GM20431 (cell line): ENCODE data around the gene APOBEC3G.
"Not testable (repeated sequence)": the region's sequence is repeated elsewhere in the genome, so short reads cannot be mapped to it uniquely, and the experiment has no call there.

ENCODE experiments used
- in situ Hi-C: fragments of 300-500 bp; cut with MseI, MboI; formaldehyde crosslinking; loops from one replicate; pipeline ENCODE4 v1.15.0; 2020; ENCODE audit warnings: low sequenced_read_pairs; ENCODE audit not compliant: unreplicated experiment

The APOBEC3G gene

DNA sequence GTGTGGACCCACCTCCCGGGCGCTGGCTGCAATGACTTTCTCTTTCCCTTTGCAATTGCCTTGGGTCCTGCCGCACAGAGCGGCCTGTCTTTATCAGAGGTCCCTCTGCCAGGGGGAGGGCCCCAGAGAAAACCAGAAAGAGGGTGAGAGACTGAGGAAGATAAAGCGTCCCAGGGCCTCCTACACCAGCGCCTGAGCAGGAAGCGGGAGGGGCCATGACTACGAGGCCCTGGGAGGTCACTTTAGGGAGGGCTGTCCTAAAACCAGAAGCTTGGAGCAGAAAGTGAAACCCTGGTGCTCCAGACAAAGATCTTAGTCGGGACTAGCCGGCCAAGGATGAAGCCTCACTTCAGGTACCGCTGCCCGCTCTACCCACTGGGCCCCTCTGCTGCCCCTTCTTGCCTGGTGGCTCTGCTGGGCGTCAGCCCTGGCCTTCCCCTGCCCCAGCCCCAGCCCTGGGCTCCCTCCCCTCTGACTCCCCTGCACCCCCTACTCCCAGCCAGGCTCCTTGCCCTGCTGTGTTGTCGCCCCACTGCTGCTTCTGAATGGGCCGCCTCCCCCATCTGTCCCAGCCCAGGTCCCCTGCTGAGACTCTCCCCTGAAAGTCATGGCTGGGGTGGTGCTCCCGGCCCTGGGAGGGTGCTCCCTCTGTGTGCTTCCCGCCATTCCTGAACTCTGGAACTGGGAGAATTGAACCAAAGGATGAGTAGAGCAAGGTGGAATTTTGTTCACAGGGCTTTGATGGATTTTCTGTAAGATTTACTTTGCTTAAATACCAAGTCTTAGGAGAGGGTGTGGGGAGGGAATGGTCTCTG, at the start of gene APOBEC3G:
APOBEC3G (plus strand) TSS at position 250 of the 815 bp plus-strand sequence; CDS start at position 337, 87 bp downstream.
- in situ Hi-C loops = not testable (repeated sequence)

DNA sequence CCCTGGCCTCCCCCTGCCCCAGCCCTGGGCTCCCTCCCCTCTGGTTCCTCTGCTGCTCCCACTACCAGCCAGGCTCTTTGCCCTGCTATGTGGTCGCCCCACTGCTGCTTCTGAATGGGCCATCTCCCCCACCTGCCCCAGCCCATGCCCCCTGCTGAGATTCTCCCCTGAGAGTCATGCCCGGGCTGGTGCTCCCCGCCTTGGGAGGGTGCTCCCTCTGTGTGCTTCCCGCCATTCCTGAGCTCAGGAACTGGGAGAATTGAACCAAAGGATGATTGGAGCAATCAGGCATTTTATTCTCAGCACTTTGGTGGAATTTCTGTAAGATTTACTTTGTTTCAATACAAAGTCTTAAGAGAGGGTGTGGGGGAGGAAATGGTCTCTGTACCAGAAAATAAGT, 49.4 kb upstream of the APOBEC3G start:
- in situ Hi-C loops = no loop called here

DNA sequence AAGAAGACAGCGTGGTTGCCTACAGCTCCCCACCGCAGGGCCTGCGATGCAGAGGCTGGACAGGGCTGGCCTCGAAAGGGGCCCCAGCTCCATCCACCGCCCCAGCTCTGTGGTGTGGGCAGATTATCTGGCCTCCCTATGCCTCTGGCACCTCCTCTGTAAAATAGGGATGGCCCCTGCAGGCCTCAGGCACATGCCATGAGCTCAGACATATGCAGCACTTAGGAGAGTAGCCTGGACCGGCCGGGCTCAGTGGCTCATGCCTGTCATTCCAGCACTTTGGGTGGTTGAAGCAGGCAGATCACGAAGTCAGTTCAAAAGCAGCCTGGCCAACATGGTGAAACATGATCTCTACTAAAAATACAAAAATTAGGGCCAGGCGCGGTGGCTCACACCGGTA, 48.8 kb upstream of the APOBEC3G start:
- in situ Hi-C loops = no loop called here

DNA sequence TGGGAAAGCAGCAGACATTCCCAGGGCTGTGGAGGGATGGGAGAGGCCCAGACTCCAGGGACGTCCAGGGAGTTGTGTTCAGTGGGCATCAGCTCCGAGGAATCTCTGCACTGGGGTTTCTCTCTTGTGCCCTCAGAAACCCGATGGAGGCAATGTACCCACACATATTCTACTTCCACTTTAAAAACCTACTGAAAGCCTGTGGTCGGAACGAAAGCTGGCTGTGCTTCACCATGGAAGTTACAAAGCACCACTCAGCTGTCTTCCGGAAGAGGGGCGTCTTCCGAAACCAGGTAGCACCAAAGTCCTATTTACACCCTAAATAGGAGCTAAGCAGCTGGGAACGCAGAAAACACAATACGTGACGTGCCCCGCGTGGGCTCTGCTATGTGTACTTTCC, 47.8 kb upstream of the APOBEC3G start:
- in situ Hi-C loops = no loop called here

DNA sequence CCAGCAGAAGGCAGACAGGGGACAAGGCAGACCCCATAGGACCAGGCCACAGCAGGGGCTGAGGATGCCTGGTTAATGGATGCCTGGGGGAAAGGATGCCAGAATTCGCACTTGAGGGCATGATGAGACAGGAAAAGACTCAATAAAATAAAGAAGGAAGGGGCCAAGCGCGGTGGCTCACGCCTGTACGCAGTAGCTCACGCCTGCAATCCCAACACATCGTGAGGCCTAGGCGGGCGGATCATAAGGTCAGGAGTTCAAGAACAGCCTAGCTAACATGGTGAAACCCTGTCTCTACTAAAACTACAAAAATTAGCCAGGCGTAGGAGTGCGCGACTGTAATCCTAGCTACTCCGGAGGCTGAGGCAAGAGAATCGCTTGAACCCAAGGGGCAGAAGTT, 46.4 kb upstream of the APOBEC3G start:
- in situ Hi-C loops = no loop called here

DNA sequence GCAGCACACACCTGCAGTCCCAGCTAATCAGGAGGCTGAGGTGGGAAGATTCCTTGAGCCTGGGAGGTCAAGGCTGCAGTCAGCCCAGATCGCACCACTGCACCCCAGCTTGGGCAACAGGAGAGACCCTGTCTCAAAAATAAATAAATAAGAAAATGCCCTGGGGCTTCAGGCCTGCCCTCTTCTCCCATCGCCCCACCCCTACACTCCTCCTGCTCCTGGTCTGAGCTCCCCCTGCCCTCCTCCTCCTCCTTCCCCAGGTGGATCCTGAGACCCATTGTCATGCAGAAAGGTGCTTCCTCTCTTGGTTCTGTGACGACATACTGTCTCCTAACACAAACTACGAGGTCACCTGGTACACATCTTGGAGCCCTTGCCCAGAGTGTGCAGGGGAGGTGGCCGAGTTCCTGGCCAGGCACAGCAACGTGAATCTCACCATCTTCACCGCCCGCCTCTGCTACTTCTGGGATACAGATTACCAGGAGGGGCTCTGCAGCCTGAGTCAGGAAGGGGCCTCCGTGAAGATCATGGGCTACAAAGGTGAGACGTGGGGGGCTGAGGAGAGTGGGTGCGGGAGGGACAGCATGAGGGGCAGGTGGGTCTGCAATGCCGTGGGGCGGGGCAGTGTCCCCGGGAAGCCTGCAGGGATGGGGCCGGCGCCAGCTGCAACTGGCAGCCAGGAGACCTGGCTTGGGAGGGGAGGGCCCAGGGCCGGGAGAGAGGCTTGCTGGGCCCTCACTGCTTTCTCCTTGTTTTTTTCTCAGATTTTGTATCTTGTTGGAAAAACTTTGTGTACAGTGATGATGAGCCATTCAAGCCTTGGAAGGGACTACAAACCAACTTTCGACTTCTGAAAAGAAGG, 45.4 kb upstream of the APOBEC3G start:
- in situ Hi-C loops = not testable (repeated sequence)

DNA sequence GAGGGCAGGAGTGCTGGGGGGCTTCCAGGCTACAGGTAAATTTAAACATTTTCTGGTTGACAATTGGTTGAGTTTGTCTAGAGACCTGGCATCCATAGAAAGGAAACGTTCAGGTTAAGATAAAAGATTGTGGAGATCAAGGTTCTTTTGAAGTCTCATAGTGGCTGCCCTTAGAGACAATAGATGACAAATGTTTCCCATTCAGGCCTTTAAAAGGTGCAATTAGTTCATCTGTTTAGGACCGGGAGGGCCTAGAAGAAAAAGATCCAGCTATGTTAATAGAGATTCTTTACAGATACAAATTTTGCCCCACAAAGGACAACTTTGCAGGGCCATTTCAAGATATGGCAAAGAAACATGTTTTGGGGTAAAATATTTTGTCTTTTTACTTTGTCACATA, 40.0 kb upstream of the APOBEC3G start:
- in situ Hi-C loops = not testable (repeated sequence)

DNA sequence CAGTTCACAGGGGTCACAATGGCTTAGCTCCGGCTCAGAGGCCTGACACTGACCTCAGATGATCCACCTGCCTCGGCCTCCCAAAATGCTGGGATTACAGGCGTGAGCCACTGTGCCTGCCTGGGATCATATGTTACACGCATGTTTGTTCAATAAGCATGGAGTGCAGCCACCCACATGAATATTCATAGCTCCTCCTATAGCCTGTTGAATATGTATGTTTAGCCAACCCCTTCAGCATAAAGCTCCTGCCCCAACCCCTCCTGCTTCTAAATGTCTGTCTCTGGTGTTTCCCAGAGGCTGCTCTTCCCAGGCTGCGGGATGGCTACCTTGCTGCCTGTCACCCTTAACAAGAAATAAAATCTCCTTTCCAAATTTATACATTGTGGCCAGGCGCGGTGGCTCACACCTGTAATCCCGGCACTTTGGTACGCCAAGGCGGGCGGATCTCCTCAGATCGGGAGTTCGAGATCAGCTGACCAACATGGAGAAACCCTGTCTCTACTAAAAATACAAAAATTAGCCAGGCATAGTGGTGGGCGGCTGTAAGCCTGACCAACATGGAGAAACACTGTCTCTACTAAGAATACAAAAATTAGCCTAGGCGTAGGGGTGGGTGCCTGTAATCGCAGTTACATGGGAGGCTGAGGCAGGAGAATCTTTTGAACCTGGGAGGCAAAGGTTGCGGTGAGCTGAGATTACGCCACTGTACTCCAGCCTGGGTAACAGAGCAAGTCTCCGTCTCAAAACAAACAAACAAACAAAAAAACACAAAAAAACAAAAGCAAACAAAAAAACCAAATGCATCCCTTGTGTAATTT, 37.6 kb upstream of the APOBEC3G start:
- in situ Hi-C loops = no loop called here

DNA sequence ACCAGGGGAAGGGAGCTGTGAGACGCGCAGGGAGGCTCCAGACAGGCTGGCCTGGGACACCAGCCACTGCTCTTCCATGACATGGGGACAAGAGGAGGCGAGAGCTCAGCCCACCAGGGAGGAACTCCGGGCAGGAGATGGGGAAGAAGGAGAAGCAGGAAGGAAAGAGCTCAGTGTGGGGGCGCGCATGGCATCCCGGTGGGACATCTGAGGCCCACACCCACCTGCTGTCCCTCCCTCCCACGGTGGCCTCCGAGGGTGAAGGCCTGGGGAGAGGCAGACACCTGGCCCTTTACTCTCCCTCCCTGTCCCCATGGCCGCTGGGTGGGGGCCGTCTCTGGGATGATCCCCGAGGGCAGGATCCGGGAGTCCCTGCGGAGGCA, 36.9 kb upstream of the APOBEC3G start:
- in situ Hi-C loops = not testable (repeated sequence)

DNA sequence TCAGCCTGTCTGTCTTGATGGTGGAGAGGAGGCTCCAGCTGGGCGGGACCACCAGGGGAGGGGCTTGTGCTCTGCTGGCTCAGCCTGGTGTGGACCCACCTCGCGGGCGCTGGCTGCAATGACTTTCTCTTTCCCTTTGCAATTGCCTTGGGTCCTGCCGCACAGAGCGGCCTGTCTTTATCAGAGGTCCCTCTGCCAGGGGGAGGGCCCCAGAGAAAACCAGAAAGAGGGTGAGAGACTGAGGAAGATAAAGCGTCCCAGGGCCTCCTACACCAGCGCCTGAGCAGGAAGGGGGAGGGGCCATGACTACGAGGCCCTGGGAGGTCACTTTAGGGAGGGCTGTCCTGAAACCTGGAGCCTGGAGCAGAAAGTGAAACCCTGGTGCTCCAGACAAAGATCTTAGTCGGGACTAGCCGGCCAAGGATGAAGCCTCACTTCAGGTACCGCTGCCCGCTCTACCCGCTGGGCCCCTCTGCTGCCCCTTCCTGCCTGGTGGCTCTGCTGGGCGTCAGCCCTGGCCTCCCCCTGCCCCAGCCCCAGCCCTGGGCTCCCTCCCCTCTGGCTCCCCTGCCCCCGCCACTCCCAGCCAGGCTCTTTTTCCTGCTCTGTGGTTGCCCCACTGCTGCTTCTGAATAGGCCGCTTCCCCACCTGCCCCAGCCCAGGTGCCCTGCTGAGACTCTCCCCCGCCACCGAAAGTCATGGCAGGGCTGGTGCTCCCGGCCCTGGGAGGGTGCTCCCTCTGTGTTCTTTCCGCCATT, 36.4 kb upstream of the APOBEC3G start, which contains the start of gene APOBEC3F:
APOBEC3F (plus strand) TSS at position 327 of the 759 bp plus-strand sequence; CDS start at position 424, 97 bp downstream.
- in situ Hi-C loops = not testable (repeated sequence)

DNA sequence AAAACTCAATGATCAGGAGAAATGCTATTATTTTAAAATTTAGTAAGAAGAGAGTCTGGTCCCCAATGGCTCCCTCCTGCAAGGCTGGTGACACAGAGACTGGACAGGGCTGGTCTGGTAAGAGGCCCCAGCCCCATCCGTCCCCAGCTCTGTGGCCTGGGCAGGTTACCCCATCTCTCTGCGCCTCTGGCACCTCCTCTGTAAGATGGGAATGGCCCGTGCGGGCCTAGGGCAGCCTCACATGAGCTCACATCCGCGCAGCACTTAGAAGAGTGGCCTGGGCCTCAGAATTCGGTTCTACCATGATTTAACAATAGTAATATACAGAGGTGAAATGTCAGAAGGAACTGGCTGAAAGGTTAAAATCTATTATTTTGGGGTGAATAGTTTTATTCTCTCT, 35.2 kb upstream of the APOBEC3G start:
- in situ Hi-C loops = no loop called here

DNA sequence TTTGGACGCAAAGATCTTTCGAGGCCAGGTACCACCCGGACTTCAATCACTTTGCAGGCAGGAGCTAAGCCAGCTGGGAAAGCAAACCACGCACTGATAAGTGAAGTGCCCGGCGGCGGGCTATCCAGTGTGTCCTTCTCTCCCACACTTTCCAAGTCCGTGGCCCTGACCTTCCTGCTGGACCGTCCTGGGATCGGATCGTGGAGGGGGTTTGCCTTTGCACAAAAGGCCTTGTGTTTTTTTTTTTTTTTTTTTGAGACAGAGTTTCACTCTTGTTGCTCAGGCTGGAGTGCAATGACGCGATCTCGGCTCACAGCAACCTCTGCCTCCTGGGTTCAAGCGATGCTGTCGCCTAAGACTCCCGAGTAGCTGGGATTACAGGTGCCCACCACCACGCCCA, 34.0 kb upstream of the APOBEC3G start:
- in situ Hi-C loops = not testable (repeated sequence)

DNA sequence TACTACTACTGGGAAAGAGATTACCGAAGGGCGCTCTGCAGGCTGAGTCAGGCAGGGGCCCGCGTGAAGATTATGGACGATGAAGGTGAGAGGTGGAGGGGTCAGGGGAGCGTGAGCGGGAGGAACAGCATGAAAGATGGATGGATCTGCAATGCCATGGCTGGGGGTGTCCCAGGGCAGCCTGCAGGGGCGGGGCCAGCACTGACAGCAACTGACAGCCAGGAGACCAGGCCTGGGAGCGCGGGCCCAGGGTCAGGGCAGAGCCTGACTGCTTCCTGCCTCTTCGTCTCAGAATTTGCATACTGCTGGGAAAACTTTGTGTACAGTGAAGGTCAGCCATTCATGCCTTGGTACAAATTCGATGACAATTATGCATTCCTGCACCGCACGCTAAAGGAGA, 31.9 kb upstream of the APOBEC3G start:
- in situ Hi-C loops = not testable (repeated sequence)

DNA sequence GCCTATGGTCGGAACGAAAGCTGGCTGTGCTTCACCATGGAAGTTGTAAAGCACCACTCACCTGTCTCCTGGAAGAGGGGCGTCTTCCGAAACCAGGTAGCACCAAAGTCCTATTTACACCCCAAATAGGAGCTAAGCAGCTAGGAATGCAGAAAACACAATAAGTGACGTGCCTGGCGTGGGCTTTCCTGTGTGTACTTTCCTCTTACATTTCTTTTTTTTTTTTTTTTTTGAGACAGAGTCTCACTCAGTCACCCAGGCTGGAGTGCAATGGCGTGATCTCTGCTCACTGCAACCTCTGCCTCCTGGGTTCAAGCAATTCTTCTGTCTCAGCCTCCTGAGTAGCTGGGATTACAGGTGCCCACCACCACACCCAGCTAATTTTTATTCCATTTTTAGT, 27.6 kb upstream of the APOBEC3G start:
- in situ Hi-C loops = not testable (repeated sequence)

DNA sequence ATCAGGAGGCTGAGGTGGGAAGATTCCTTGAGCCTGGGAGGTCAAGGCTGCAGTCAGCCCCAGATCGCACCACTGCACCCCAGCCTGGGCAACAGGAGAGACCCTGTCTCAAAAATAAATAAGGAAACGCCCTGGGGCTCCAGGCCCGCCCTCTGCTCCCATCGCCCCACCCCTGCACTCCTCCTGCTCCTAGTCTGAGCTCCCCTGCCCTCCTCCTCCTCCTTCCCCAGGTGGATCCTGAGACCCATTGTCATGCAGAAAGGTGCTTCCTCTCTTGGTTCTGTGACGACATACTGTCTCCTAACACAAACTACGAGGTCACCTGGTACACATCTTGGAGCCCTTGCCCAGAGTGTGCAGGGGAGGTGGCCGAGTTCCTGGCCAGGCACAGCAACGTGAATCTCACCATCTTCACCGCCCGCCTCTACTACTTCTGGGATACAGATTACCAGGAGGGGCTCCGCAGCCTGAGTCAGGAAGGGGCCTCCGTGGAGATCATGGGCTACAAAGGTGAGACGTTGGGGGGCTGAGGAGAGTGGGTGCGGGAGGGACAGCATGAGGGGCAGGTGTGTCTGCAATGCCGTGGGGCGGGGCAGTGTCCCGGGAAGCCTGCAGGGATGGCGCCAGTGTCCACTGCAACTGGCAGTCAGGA, 25.1 kb upstream of the APOBEC3G start:
- in situ Hi-C loops = not testable (repeated sequence)

DNA sequence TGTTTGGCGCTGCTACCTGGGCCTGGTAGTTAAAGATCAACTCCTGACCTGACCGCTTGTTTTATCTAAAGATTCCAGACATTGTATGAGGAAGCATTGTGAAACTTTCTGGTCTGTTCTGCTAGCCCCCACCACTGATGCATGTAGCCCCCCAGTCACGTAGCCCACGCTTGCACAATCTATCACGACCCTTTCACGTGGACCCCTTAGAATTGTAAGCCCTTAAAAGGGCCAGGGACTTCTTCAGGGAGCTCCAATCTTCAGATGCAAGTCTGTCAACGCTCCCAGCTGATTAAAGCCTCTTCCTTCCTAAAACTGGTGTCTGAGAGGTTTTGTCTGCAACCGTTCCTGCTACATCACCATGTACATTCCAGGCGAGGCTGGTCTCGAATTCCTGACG, 21.4 kb upstream of the APOBEC3G start:
- in situ Hi-C loops = no loop called here

DNA sequence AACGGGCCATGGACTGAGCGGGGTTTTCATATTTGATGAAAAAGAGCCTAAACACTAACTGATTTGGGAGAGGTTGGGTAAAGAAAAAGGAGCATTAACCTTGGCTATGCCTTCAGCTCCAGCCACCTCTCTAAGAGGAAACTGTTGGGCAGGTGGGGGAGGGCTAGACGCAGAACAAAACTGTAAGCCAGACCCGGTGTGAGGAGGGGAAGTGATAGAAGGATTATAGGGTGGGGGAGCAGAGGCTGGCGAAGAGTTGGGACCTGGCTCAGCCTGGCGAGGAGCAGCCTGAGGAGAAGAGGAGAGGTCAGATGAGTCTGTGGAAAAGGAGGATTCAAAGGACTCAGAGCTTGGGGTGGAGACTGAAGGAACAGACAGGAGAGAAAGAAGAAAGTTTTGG, 15.8 kb upstream of the APOBEC3G start:
- in situ Hi-C loops = not testable (repeated sequence)

DNA sequence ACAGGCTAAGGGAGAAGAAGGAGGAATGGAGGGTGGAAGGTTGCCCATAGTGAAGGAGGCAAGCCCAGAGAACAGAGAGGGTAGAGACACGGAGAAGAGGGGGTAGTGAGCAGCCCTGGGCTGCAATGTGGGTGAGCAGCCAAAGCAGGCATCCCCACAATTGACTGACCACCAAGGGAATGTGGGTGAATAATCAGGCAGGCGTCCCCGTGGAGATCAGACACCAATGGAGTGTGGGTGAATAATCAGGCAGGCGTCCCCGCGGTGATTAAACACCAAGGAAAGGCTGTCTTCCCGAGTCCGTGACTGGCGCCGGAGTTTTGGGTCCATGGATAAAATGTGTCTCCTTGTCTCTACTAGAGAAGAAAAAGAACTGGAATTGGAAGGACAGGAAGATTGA, 15.1 kb upstream of the APOBEC3G start:
- in situ Hi-C loops = not testable (repeated sequence)

DNA sequence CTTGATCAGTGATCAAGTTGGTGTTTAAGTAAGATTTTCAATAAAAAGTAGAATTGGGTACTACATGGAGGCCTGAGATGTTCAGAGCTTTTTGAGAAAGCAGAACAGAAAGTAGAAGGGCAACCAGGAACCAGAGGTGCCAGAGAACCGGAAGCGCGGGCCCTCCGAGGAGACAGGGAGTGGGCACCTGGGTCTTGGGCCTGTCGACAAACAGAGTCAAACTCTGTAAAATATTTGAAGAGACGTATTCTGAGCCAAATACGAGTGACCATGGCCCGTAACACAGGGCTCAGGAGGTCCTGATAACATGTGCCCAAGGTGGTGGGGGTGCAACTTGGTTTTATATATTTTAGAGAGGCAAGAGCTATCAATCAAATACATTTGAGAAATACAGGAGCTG, 13.2 kb upstream of the APOBEC3G start:
- in situ Hi-C loops = not testable (repeated sequence)
